HCT116 (cell line): Measurements from ENCODE around the gene TH. TPM values are rescaled to one million over a fixed set of nuclear protein-coding genes. Genes with fewer than 3 reads are reported as not detected.

Source experiments
- ATAC-seq: fragments of 200-7000 bp; cut with Tn5 transposase; 2 replicates; pipeline ENCODE4 v1.9.1; 2020; ENCODE audit warnings: mild to moderate bottlenecking, moderate library complexity
- BruUV-seq: library from RNA; stranded (reverse); fragments of 400-500 nt; replicated peaks from 2 replicates; lab custom pipeline; 2021; lab: Mats Ljungman, UMichigan
- CTCF ChIA-PET: fragments of 300-600 bp; sonication (Branson Sonifier 250); formaldehyde crosslinking; loops from one replicate; lab custom pipeline; 2021; ENCODE audit warnings: antibody characterized with exemption; lab: Charles Lee
- POLR2A ChIA-PET: fragments of 300-600, 350-600 bp; sonication (Branson Sonifier 250); formaldehyde crosslinking; loops from one replicate; lab custom pipeline; 2021; ENCODE audit warnings: antibody characterized with exemption; lab: Charles Lee
- RAD21 ChIA-PET, 2 experiments: fragments of 300-600 bp; sonication (Branson Sonifier 250); formaldehyde crosslinking; loops; one replicate each; lab custom pipeline; 2023; ENCODE audit warnings: low total read pairs in 2 of 2; ENCODE audit not compliant: uncharacterized antibody in 2 of 2, unreplicated experiment in 2 of 2, low non-redundant PET in 1 of 2; lab: Charles Lee
- DNase-seq: peaks from one replicate; pipeline ENCODE4 v3.0.0-alpha.2; 2010; ENCODE audit warnings: low read depth, low spot score
- H2AFZ ChIP-seq: fragments of 200-600 bp; shearing (Covaris generic), sonication (generic); 2 replicates; pipeline ENCODE4 v1.6.1; 2017; ENCODE audit warnings: low read depth, mixed run types, mixed read lengths, antibody characterized with exemption, low read length; ENCODE audit not compliant: poor library complexity, severe bottlenecking
- H3K27ac ChIP-seq: 2 replicates; pipeline ENCODE4 v1.5.1; 2012; ENCODE audit warnings: low read depth, low read length
- H3K27me3 ChIP-seq: fragments of 200-600 bp; sonication (generic); 2 replicates; pipeline ENCODE4 v1.6.1; 2016; ENCODE audit warnings: mixed run types, low read length, mixed read lengths; ENCODE audit not compliant: insufficient read depth
- H3K36me3 ChIP-seq, 2 experiments: fragments of 200-500 bp in 1 of 2; fragments of 200-600 bp in 1 of 2; sonication (Bioruptor generic) in 1 of 2; sonication (generic) in 1 of 2; 2 replicates each; pipeline versions ENCODE4 v1.5.1 to v1.6.1; 2014 to 2016; ENCODE audit warnings: low read length in 2 of 2, inconsistent platforms in 1 of 2, mixed read lengths in 1 of 2, mixed run types in 1 of 2; ENCODE audit not compliant: insufficient read depth in 2 of 2, control insufficient read depth in 1 of 2
- H3K4me1 ChIP-seq, 2 experiments: fragments of 200-600 bp in 1 of 2; sonication (generic) in 1 of 2; 2 replicates each; pipeline versions ENCODE4 v1.5.1 to v1.6.1; 2012 to 2017; ENCODE audit warnings: low read length in 2 of 2, inconsistent platforms in 1 of 2, mild to moderate bottlenecking in 1 of 2, mixed read lengths in 1 of 2, mixed run types in 1 of 2, moderate library complexity in 1 of 2; ENCODE audit not compliant: insufficient read depth in 2 of 2, control insufficient read depth in 1 of 2
- H3K4me2 ChIP-seq: fragments of 200-600 bp; sonication (generic); 2 replicates; pipeline ENCODE4 v1.6.1; 2017; ENCODE audit warnings: mixed run types, low read length, mixed read lengths
- H3K4me3 ChIP-seq, 2 experiments: fragments of 200-600 bp in 1 of 2; sonication (generic) in 1 of 2; replicated peaks in 1 of 2; 2 replicates each; pipeline ENCODE4 v1.5.1; 2011 to 2016; ENCODE audit warnings: low read length in 2 of 2, control low read depth in 1 of 2, low read depth in 1 of 2, mild to moderate bottlenecking in 1 of 2, mixed read lengths in 1 of 2, mixed run types in 1 of 2
- H3K79me2 ChIP-seq: fragments of 200-600 bp; sonication (generic); 2 replicates; pipeline ENCODE4 v1.6.1; 2017; ENCODE audit warnings: mild to moderate bottlenecking, mixed run types, low read length, moderate library complexity, mixed read lengths; ENCODE audit not compliant: insufficient read depth
- H3K9ac ChIP-seq: fragments of 200-600 bp; sonication (generic); 2 replicates; pipeline ENCODE4 v1.6.1; 2016; ENCODE audit warnings: low read length, mixed read lengths
- H3K9me2 ChIP-seq: fragments of 200-600 bp; sonication (generic), shearing (Covaris generic); 2 replicates; pipeline ENCODE4 v1.6.1; 2017; ENCODE audit warnings: mixed run types, mild to moderate bottlenecking, moderate library complexity; ENCODE audit not compliant: insufficient read depth
- H3K9me3 ChIP-seq, 2 experiments: fragments of 200-500 bp in 1 of 2; fragments of 200-600 bp in 1 of 2; sonication (Bioruptor generic) in 1 of 2; sonication (generic) in 1 of 2; 2 replicates each; pipeline ENCODE4 v1.6.1; 2014 to 2017; ENCODE audit warnings: low read length in 2 of 2, mixed read lengths in 2 of 2, inconsistent platforms in 1 of 2, low read depth in 1 of 2, mild to moderate bottlenecking in 1 of 2, mixed run types in 1 of 2, moderate library complexity in 1 of 2; ENCODE audit not compliant: control insufficient read depth in 1 of 2, insufficient read depth in 1 of 2
- H4K20me1 ChIP-seq: fragments of 200-600 bp; sonication (generic), shearing (Covaris generic); 2 replicates; pipeline ENCODE4 v1.6.1; 2017; ENCODE audit warnings: mixed run types, mild to moderate bottlenecking, moderate library complexity; ENCODE audit not compliant: insufficient read depth
- CEBPB ChIP-seq: IDR thresholded peaks from 2 replicates; pipeline ENCODE4 v1.6.1; 2012; ENCODE audit warnings: low read depth
- CTCF ChIP-seq, 3 experiments: fragments of 200-600 bp in 1 of 3; sonication (generic) in 1 of 3; IDR thresholded peaks in 2 of 3; conservative IDR thresholded peaks in 1 of 3; 2 replicates each; pipeline ENCODE4 v1.5.1; 2012 to 2017; ENCODE audit warnings: low read depth in 2 of 3, low read length in 2 of 3, antibody characterized with exemption in 1 of 3, borderline replicate concordance in 1 of 3, control low read depth in 1 of 3, mild to moderate bottlenecking in 1 of 3, mixed read lengths in 1 of 3, mixed run types in 1 of 3, moderate library complexity in 1 of 3; ENCODE audit not compliant: insufficient read depth in 1 of 3
- EGR1 ChIP-seq: IDR thresholded peaks from 2 replicates; pipeline ENCODE4 v1.6.1; 2012; ENCODE audit warnings: low read depth
- ELF1 ChIP-seq: IDR thresholded peaks from 2 replicates; pipeline ENCODE4 v1.6.1; 2012; ENCODE audit warnings: low read depth, borderline replicate concordance
- EZH2phosphoT487 ChIP-seq: fragments of 200-600 bp; IDR thresholded peaks from 2 replicates; pipeline ENCODE4 v1.6.1; 2018; ENCODE audit warnings: antibody characterized with exemption, borderline replicate concordance
- FOSL1 ChIP-seq: IDR thresholded peaks from 2 replicates; pipeline ENCODE4 v1.6.1; 2012; ENCODE audit warnings: low read depth
- POLR2A ChIP-seq: IDR thresholded peaks from 2 replicates; pipeline ENCODE4 v1.7.0; 2011; ENCODE audit warnings: borderline replicate concordance; ENCODE audit not compliant: insufficient read depth, insufficient read length; ENCODE audit errors: extremely low read depth
- POLR2AphosphoS5 ChIP-seq: IDR thresholded peaks from 2 replicates; pipeline ENCODE4 v1.6.1; 2011; ENCODE audit warnings: mild to moderate bottlenecking, low read depth, low read length, moderate library complexity
- SIN3A ChIP-seq: IDR thresholded peaks from 2 replicates; pipeline ENCODE4 v1.6.1; 2012; ENCODE audit warnings: low read depth
- SP1 ChIP-seq: IDR thresholded peaks from 2 replicates; pipeline ENCODE4 v1.6.1; 2012; ENCODE audit warnings: low read depth
- SRF ChIP-seq: IDR thresholded peaks from 2 replicates; pipeline ENCODE4 v1.6.1; 2012; ENCODE audit warnings: low read depth
- TCF7L2 ChIP-seq: IDR thresholded peaks from 2 replicates; pipeline ENCODE4 v1.7.0; 2011; ENCODE audit warnings: borderline replicate concordance, inconsistent platforms; ENCODE audit not compliant: insufficient read depth, insufficient read length; ENCODE audit errors: extremely low read depth
- YY1 ChIP-seq: IDR thresholded peaks from 2 replicates; pipeline ENCODE4 v1.6.1; 2011; ENCODE audit warnings: low read length, low read depth, moderate library complexity, mild to moderate bottlenecking; ENCODE audit not compliant: insufficient replicate concordance; ENCODE audit errors: extremely low read depth
- ZBTB33 ChIP-seq: IDR thresholded peaks from 2 replicates; pipeline ENCODE4 v1.6.1; 2011; ENCODE audit warnings: mild to moderate bottlenecking, low read length, moderate library complexity; ENCODE audit not compliant: insufficient replicate concordance; ENCODE audit errors: extremely low read depth
- ZNF274 ChIP-seq: fragments of 200-500 bp; sonication (Bioruptor generic); IDR thresholded peaks from 2 replicates; pipeline ENCODE4 v1.6.1; 2014; ENCODE audit warnings: mild to moderate bottlenecking, low read depth, low read length, inconsistent platforms
- intact Hi-C: fragments of 100-400 bp; cut with micrococcal nuclease; formaldehyde crosslinking; loops from 2 replicates; pipeline ENCODE4 v1.10.0; 2022
- total RNA-seq: library from RNA; stranded (reverse); gene quantifications from one replicate; pipeline ENCODE4 v1.2.1, GENCODE V29; 2021; ENCODE audit not compliant: unreplicated experiment

Gene TH
- total RNA-seq, 1 experiment from 2014 or later: not detected

DNA sequence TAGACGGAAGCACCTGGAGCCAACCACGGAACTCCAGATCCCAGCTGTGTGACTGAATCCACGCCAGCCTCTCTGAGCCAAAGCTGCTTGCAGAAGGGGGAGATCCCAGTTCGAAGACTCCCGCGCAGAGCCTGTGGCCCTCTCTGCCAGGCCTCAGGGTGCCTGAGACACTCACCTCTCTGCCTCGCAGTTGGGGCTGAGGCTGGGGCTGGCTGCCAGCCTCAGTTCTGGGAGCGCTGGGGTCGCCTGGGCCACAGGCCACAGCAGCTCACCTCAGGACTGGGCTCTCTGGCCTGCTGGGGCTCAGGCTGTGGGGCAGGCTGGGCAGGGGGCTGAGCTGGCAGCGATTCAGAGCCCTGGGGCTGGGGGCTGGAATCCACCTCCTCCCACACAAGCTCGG is 24.2 kb downstream of the TH start (continued):
- no peak for TF ChIP-seq SIN3A

DNA sequence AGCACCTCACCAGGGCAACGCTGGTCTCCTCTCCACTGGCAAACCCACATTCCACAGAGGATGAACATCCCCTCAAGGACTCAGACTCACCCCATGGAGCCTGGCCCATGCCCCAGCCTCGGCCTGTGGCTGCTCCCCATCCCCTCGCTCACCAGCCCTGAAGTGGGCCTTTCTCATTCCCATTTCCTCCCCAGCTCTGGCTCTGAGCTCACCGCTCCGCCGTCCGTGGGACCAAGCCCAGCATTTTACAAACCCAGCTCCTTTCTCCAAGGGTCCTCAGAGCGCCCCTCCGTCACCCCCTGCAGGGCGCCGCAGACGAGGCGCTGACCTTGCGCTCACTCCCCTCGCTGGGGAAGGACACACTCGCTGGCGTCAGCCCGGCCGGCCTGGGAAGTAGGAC is 25.6 kb downstream of the TH start:
- no peak for ATAC-seq
- CTCF ChIA-PET: interaction anchor here (11.5 kb wide), 1 partner anchor 109 kb away, joined by 351 read pairs; no protein-coding TSS in a partner anchor
- no peak overlapping the region for H3K9ac ChIP-seq
- H3K79me2 ChIP-seq: no peaks in the 10 kb centered on the region
- H3K27me3 ChIP-seq: no peaks in the 10 kb centered on the region; the same call in 1 of the 2 replicates
- no peak overlapping the region for H3K27ac ChIP-seq
- H3K9me3 ChIP-seq: no peaks in the 10 kb centered on the region
- H3K4me3 ChIP-seq: no peak overlapping the region
- POLR2A ChIA-PET: no interaction called here
- RAD21 ChIA-PET: no interaction called here
- H4K20me1 ChIP-seq: no peaks in the 10 kb centered on the region
- no peaks in the 10 kb centered on the region for H3K9me2 ChIP-seq
- TF ChIP-seq ZBTB33: no peak
- TF ChIP-seq POLR2AphosphoS5: no peak
- TF ChIP-seq CEBPB: no peak
- no peak for TF ChIP-seq TCF7L2
- TF ChIP-seq SRF: no peak
- TF ChIP-seq ELF1: no peak
- no peak for TF ChIP-seq CTCF (IDR thresholded peaks at IDR 0.05 in 2 of 3, conservative IDR thresholded peaks at IDR 0.05 in 1 of 3; ENCODE audit: borderline replicate concordance in 1 of 3, insufficient read depth in 1 of 3, low read depth in 2 of 3, low read length in 2 of 3)
- no peak for TF ChIP-seq EZH2phosphoT487
- TF ChIP-seq SIN3A: no peak
- TF ChIP-seq FOSL1: no peak
- no peak for TF ChIP-seq SP1
- no peak for TF ChIP-seq POLR2A
- no peak for TF ChIP-seq YY1
- no peak for TF ChIP-seq EGR1
- TF ChIP-seq ZNF274: no peak
- TF ChIP-seq, all 23 proteins: peak for 0
- Histone ChIP-seq H3K4me1 (peaks cover 0 to 7% of the 10 kb centered on the region in 2 experiments; a peak in 1 of 4 replicates), H3K4me2 (no peak overlapping the region), H3K36me3 (no peaks in the 10 kb centered on the region), H2AFZ (no peak overlapping the region)
- BruUV-seq: no TSS peak
- intact Hi-C loops: no loop called here
- no peak for DNase-seq
